Limb (tissue), 2 donors: ENCODE measurements around the gene TCP11.
"Not testable (repeated sequence)": the region's sequence is repeated elsewhere in the genome, so short reads cannot be mapped to it uniquely, and the experiment has no call there.

Source experiments
- DNase-seq, 2 donors: peaks; one replicate each; pipeline ENCODE4 v3.0.0-alpha.2; 2016; ENCODE audit errors: extremely low spot score in 2 of 2

The TCP11 gene

DNA sequence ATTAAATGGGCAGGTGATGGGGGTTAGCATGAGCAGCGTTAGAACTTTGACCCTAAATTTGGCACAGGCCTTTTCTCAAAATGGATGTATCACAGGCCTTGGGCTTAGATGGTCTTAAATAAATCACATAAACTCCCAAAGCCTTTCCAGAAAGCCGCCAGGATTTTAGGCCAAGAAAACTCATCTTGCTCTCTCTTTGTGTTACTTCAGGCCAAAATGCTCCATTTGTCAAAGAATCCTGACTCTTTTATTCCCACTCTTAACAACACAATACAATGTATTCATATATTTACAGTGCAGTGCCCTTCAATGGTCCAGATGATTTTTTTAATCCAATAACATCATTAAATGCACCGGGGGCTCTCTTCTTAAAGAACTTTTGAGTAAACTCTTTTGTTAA, 5.9 kb upstream of the TCP11 start:
- DNase-seq, result no peak

DNA sequence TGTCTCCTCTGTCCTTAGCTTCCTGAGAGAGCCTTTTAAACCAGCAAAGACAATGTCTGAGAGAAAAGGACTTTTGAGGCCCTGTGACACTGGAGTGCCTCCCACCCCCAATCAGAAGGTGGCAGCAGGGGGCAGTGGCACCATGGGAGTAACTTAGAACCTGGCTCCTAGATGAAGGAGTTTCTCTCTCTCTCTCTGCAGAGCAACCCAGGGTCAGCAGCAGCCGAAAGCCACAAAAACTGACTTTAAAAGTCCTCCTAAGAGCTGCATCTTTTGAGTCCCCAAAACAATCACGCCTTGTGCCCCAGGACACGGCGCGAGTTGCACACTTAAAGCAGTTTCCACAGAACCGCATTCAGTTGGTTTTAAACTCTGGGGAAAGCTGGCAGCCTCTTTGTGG, 5.3 kb upstream of the TCP11 start:
- DNase-seq, result peak in 1 of 2 donors; percentile 64

GRCh38 chr6:35145757-35146156, 4.6 kb upstream of the TCP11 start:
- no peak for DNase-seq

DNA sequence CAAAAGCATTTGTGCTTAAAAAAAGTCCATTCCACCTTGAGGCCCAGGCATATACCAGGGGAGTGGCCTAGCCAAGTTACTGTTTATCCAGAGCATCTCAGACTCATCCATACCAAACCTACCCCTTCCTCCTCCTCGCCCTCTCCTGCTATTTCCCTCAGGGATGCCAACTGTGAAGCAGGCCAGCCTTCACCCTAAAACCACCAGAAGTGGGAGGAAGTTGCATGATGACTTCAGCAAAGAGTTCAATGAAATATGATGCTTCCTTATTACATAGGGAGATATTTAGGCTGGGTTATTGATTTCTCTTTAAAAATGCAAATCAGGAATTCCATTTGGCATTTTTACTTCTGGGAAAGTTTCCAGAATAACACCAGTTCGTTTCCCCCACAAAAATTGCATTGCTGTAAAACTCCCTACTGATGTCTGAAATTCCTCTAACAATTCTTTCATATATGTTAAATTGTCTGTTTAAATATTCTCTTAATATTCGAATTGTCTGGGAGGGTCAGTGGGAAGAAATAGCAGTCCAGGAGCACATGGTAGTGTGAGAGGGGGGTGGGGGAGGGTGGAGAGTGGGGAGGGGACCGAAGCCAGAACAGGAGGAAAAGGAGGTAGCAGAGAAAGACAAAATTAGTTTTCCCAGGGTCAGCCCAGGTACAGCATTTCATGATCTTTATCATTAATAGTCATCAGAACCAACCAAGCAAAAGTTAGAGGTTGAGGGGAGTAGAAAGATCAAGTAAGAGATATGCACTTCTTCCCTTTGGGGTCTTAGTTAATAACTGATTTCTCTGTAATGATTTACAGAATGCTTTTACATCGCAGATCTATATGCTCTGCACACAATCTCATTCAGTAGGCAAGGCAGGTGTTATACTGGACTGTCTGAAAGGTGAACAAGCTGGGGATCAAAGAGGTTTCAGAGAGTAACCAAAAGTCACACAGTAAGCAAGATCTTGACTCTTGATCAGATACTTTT, 1.7 kb upstream of the TCP11 start:
- DNase-seq, result no peak

GRCh38 chr6:35140639-35141006, 516 bp downstream of the TCP11 start:
- peak in 1 of 2 donors; percentile 51 for DNase-seq

- peak; percentile 73 to 82 for DNase-seq
Measured at GRCh38 chr6:35139924-35140638, 1.1 kb downstream of the TCP11 start.

DNA sequence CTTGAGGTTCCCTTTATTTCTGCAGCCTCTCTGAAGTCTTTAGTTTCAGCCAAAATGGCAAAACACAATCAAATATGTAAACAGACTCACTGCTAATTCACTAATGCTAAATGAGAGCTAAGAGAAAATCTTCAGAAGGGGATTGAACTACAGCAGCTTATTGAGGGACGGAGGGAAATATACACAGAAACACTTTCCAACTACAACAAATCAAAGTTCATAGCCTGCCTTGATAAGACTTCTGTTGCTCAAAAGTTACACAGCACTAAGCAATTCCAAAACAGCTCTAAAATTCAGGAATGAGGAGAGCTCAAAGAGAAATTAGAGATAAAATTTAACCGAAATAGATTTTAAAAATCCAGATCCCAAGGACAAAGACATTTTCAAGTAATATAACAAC, 1.7 kb downstream of the TCP11 start:
- DNase-seq, result no peak

DNA sequence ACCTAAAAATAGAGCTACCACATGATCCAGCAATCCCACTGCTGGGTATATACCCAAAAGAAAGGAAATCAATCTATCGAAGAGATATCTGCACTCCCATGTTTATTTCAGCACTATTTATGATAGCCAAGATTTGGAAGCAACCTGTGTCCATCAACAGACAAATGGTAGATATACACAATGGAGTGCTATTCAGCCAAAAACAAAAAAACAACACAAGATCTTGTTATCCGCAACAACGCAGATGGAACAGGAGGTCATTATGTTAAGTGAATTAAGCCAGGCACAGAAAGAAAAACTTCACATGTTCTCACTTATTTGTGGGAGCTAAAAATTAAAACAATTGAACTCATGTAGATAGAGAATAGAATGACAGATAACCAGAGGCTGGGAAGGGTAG, 2.9 kb downstream of the TCP11 start:
- DNase-seq, result not testable (repeated sequence)

- DNase-seq, result no peak
Measured at GRCh38 chr6:35136185-35136584, 5.0 kb downstream of the TCP11 start.

- no peak for DNase-seq
Measured at GRCh38 chr6:35128496-35128895, 12.6 kb downstream of the TCP11 start.

GRCh38 chr6:35128042-35128441, 13.1 kb downstream of the TCP11 start:
- DNase-seq, result no peak

DNA sequence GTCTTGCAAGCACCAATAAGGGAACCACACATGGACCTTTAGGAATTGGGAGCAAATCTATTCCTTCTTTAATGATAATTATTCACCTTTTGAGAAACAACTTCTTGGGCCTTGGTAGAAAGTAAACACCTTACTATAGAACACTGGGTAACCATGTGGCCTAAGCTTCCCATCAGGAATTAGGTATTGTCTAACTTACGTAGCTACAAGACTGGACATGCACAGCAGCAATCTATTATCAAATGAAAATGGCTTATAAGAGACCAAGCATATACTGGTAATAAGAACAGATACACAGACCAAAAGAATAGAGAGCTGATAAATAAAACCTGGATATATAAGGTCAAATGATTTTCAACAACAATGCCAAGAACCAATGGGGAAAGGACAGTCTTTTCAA, 16.8 kb downstream of the TCP11 start:
- no peak for DNase-seq

DNA sequence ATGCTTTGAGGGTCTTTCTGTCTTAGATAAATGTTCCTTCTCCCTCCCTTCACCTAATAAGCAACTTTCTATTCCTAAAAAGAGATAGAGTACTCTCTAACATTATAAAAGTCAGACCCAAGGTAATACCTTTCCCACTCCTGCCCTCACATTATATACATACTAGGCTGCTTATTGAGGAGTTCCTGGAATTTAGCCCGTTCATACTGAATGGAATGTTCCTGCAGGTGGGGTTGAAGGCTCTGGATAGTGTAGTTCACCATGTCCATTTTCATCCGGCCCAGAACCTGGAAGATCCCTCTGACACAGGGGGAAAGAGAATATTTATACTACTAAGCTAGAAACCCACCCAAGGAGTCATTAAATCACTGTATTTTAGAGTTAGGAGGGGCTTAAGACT, 20.4 kb downstream of the TCP11 start:
- no peak for DNase-seq

DNA sequence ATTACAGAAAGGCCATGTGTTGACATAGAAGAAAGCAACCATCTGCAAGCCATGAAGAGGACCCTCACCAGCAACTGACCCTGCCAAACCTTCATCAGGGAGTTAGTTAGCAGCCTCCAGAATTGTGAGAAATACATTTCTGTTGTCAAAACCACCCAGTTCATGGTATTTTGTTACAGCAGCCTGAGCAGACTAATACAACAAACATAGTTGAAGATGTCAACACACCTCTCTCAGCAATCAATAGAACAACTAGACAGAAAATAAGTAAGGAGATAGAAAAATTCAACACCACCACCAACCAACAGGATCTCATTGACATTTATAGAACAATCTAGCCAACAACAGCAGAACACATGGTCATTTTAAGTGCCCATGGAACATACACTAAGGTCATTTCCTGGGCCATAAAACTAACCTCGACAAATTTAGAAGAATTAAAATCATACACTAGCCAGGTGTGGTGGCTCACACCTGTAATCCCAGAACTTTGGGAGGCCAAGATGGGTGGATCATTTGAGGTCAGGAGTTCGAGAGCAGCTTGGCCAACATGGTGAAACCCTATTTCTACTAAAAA, 32.7 kb downstream of the TCP11 start:
- no peak for DNase-seq

DNA sequence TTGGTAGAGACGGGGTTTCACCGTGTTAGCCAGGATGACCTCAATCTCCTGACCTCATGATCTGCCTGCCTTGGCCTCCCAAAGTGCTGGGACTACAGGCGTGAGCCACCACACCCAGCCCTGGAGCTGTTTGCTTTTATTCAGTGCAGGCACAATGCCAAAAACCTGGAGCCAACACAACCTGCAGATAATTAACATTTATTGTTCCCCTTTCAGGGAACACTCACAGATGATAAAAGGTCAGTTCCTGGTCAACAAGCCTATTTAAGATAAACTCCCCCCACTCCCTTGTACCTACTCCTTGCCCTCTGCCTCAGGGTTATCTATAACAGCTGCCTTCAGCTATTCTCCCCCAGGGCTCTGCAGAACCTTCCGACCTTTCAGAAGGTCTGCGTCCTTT, 33.4 kb downstream of the TCP11 start:
- DNase-seq, result not testable (repeated sequence)

- DNase-seq, result not testable (repeated sequence)
Measured at GRCh38 chr6:35107208-35107607, 33.9 kb downstream of the TCP11 start.

- DNase-seq, result not testable (repeated sequence)
Measured at GRCh38 chr6:35106061-35106460, 35.1 kb downstream of the TCP11 start.

- DNase-seq, result no peak
Measured at GRCh38 chr6:35105078-35105477, 36.1 kb downstream of the TCP11 start.

DNA sequence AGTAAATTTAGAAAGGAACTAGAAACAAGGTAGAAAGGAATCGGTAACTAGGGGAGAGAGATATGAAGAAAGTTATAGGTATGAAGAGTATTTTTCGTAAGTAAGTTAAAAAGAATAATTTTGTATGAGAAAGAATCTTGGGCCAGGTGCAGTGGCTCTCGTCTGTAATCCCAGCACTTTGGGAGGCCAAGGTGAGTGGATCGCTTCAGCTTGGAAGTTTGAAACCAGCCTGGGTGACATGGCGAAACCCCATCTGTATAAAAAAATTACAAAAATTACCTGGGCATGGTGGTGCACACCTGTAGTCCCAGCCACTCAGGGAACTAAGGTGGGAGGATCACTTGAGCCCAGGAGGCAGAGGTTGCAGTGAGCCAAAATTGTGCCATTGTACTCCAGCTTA, 42.0 kb downstream of the TCP11 start:
- no peak for DNase-seq

DNA sequence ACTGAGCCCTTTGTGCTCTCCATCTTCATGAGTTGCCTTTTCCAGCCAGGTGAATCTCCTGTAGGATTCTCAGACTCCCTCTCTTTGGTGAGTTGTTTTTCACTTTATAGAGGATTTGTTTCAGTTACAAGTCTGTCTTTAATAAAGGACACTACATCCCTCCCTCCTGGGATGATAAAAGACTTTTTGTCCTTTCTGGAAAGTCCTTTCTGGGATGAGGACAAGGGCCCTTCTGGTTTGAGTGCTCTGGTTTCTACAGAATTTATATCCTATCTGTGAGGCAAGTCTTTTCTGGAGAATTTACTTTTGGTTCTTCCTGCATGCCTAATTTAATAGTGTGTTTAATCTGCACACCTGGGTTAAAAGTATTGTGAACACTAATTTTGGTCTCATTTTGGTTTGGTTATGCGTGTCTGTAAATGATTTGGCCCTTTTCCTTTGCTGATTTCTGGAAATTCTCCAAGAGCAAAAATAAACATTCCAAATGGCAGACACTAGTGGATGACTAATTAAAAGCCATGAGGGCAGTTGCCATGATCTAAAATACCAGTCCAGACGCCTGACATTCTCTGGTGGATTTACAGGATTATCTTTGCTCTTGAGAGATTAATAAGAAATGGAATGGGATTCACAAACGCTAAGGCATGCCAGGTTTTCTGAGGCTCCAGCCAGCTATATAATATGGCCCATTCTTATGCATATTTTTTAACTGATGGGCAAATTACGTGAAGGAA, 44.8 kb downstream of the TCP11 start:
- DNase-seq, result no peak

GRCh38 chr6:35094183-35094582, 47.0 kb downstream of the TCP11 start:
- no peak for DNase-seq

- no peak for DNase-seq
Measured at GRCh38 chr6:35093783-35094182, 47.4 kb downstream of the TCP11 start.
